ENCODE data around the gene SNX4. TPM values are rescaled to one million over a fixed set of nuclear protein-coding genes. Genes with fewer than 3 reads are reported as not detected.
"Not testable (repeated sequence)": the region's sequence is repeated elsewhere in the genome, so short reads cannot be mapped to it uniquely, and the experiment has no call there.

Gene SNX4
- polyA plus RNA-seq, 1 of the 3 experiments (the other 2 are of a cell fraction) = 5.1 TPM

- H3K27ac ChIP-seq (ENCODE audit: low read depth in 2 of 2, low read length in 1 of 2); H3K9ac ChIP-seq; H3K36me3 ChIP-seq (replicated peaks in 1 of 2; ENCODE audit: control insufficient read depth in 1 of 2, insufficient read depth in 2 of 2, low read length in 1 of 2); H3K4me1 ChIP-seq (ENCODE audit: control insufficient read depth in 1 of 2, insufficient read depth in 2 of 2, low read depth in 1 of 2, low read length in 1 of 2); H3K27me3 ChIP-seq (ENCODE audit: insufficient read depth); H3F3A ChIP-seq (replicated peaks; ENCODE audit: insufficient read depth); H3K9me2 ChIP-seq; H2AFZ ChIP-seq (ENCODE audit: low read depth); H4K20me1 ChIP-seq (ENCODE audit: insufficient read depth); POLR2A ChIA-PET; CTCF ChIA-PET; H3K4me3 ChIP-seq (ENCODE audit: low read depth in 2 of 2, low read length in 1 of 2); DNase-seq; H3K4me2 ChIP-seq; H3K79me2 ChIP-seq (ENCODE audit: insufficient read depth); H3K9me3 ChIP-seq: not testable (repeated sequence)
- 83% methylated on average over 4 of the region's 4 CpGs for WGBS (ENCODE audit: low lambda C conversion rate)
These were observed 114.5 kb downstream of the SNX4 start for GRCh38 chr3:125405515-125405914.

GRCh38 chr3:125403789-125404188 lies 116.2 kb downstream of the SNX4 start:
- ChIA-PET POLR2A (no interaction called here), CTCF (interaction anchor here (0.6 to 1.2 kb wide), 2 partner anchors 181 to 409 kb away, joined by 3 to 4 read pairs; no protein-coding TSS in a partner anchor)
- Histone ChIP-seq H3K9ac (no peak overlapping the region), H3K36me3 (replicated peaks in 1 of 2; ENCODE audit: control insufficient read depth in 1 of 2, insufficient read depth in 2 of 2, low read length in 1 of 2) (no peaks in the 10 kb centered on the region), H3K27ac (ENCODE audit: low read depth in 2 of 2, low read length in 1 of 2) (no peak overlapping the region), H3K4me2 (no peak overlapping the region), H3K9me3 (no peaks in the 10 kb centered on the region), H2AFZ (ENCODE audit: low read depth) (no peak overlapping the region), H3F3A (replicated peaks; ENCODE audit: insufficient read depth) (peaks cover 5% of the 10 kb centered on the region), H3K4me3 (ENCODE audit: low read depth in 2 of 2, low read length in 1 of 2) (no peak overlapping the region), H4K20me1 (ENCODE audit: insufficient read depth) (no peaks in the 10 kb centered on the region), H3K27me3 (ENCODE audit: insufficient read depth) (no peaks in the 10 kb centered on the region), H3K9me2 (no peaks in the 10 kb centered on the region), H3K4me1 (ENCODE audit: control insufficient read depth in 1 of 2, insufficient read depth in 2 of 2, low read depth in 1 of 2, low read length in 1 of 2) (no peaks in the 10 kb centered on the region), H3K79me2 (ENCODE audit: insufficient read depth) (no peaks in the 10 kb centered on the region)
- WGBS (ENCODE audit: low lambda C conversion rate) = 86% methylated on average over 2 of the region's 2 CpGs
- TF ChIP-seq, protein P1, sequence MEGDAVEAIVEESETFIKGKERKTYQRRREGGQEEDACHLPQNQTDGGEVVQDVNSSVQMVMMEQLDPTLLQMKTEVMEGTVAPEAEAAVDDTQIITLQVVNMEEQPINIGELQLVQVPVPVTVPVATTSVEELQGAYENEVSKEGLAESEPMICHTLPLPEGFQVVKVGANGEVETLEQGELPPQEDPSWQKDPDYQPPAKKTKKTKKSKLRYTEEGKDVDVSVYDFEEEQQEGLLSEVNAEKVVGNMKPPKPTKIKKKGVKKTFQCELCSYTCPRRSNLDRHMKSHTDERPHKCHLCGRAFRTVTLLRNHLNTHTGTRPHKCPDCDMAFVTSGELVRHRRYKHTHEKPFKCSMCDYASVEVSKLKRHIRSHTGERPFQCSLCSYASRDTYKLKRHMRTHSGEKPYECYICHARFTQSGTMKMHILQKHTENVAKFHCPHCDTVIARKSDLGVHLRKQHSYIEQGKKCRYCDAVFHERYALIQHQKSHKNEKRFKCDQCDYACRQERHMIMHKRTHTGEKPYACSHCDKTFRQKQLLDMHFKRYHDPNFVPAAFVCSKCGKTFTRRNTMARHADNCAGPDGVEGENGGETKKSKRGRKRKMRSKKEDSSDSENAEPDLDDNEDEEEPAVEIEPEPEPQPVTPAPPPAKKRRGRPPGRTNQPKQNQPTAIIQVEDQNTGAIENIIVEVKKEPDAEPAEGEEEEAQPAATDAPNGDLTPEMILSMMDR (IDR thresholded peaks at IDR 0.05) = peak; percentile 40
- TF ChIP-seq CHD2 (IDR thresholded peaks at IDR 0.05; ENCODE audit: low read length, partially characterized antibody) = no peak
- no peak for DNase-seq

GRCh38 chr3:125402639-125403038 lies 117.4 kb downstream of the SNX4 start:
- H3K27ac ChIP-seq (ENCODE audit: low read depth in 2 of 2, low read length in 1 of 2) = no peak overlapping the region
- H3K9ac ChIP-seq = no peak overlapping the region
- ChIA-PET CTCF (no interaction called here), POLR2A (no interaction called here)
- H3F3A ChIP-seq (replicated peaks; ENCODE audit: insufficient read depth) = peaks cover 5% of the 10 kb centered on the region
- H3K9me2 ChIP-seq = no peaks in the 10 kb centered on the region
- 95% methylated on average over 2 of the region's 2 CpGs for WGBS (ENCODE audit: low lambda C conversion rate)
- H2AFZ ChIP-seq (ENCODE audit: low read depth) = no peak overlapping the region
- DNase-seq = no peak
- H3K36me3 ChIP-seq (replicated peaks in 1 of 2; ENCODE audit: control insufficient read depth in 1 of 2, insufficient read depth in 2 of 2, low read length in 1 of 2) = no peaks in the 10 kb centered on the region
- H4K20me1 ChIP-seq (ENCODE audit: insufficient read depth) = no peaks in the 10 kb centered on the region
- no peak overlapping the region for H3K4me2 ChIP-seq
- H3K4me1 ChIP-seq (ENCODE audit: control insufficient read depth in 1 of 2, insufficient read depth in 2 of 2, low read depth in 1 of 2, low read length in 1 of 2) = no peaks in the 10 kb centered on the region
- H3K9me3 ChIP-seq = no peaks in the 10 kb centered on the region
- no peaks in the 10 kb centered on the region for H3K79me2 ChIP-seq (ENCODE audit: insufficient read depth)
- no peaks in the 10 kb centered on the region for H3K27me3 ChIP-seq (ENCODE audit: insufficient read depth)
- no peak overlapping the region for H3K4me3 ChIP-seq (ENCODE audit: low read depth in 2 of 2, low read length in 1 of 2)
- TF ChIP-seq, protein P2, sequence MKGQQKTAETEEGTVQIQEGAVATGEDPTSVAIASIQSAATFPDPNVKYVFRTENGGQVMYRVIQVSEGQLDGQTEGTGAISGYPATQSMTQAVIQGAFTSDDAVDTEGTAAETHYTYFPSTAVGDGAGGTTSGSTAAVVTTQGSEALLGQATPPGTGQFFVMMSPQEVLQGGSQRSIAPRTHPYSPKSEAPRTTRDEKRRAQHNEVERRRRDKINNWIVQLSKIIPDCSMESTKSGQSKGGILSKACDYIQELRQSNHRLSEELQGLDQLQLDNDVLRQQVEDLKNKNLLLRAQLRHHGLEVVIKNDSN (IDR thresholded peaks at IDR 0.05; ENCODE audit: borderline replicate concordance, low read depth) = no peak
- TF ChIP-seq RAD21 (IDR thresholded peaks at IDR 0.05; ENCODE audit: low read length) (no peak), MEF2A (IDR thresholded peaks at IDR 0.05; ENCODE audit: borderline replicate concordance, low read depth) (no peak), YY1 (IDR thresholded peaks at IDR 0.05; ENCODE audit: low read depth) (no peak), GABPA (IDR thresholded peaks at IDR 0.05; ENCODE audit: low read depth) (no peak), RCOR1 (IDR thresholded peaks at IDR 0.05; ENCODE audit: low read length) (no peak), SIN3A (IDR thresholded peaks at IDR 0.05; ENCODE audit: borderline replicate concordance, low read depth, low read length) (no peak)
- TF ChIP-seq, protein P3, sequence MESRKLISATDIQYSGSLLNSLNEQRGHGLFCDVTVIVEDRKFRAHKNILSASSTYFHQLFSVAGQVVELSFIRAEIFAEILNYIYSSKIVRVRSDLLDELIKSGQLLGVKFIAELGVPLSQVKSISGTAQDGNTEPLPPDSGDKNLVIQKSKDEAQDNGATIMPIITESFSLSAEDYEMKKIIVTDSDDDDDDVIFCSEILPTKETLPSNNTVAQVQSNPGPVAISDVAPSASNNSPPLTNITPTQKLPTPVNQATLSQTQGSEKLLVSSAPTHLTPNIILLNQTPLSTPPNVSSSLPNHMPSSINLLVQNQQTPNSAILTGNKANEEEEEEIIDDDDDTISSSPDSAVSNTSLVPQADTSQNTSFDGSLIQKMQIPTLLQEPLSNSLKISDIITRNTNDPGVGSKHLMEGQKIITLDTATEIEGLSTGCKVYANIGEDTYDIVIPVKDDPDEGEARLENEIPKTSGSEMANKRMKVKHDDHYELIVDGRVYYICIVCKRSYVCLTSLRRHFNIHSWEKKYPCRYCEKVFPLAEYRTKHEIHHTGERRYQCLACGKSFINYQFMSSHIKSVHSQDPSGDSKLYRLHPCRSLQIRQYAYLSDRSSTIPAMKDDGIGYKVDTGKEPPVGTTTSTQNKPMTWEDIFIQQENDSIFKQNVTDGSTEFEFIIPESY (IDR thresholded peaks at IDR 0.05; ENCODE audit: borderline replicate concordance, low read depth) = no peak
- TF ChIP-seq, protein P4, sequence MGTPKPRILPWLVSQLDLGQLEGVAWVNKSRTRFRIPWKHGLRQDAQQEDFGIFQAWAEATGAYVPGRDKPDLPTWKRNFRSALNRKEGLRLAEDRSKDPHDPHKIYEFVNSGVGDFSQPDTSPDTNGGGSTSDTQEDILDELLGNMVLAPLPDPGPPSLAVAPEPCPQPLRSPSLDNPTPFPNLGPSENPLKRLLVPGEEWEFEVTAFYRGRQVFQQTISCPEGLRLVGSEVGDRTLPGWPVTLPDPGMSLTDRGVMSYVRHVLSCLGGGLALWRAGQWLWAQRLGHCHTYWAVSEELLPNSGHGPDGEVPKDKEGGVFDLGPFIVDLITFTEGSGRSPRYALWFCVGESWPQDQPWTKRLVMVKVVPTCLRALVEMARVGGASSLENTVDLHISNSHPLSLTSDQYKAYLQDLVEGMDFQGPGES (IDR thresholded peaks at IDR 0.05; ENCODE audit: low read depth, low read length) = no peak
- TF ChIP-seq, protein P5, sequence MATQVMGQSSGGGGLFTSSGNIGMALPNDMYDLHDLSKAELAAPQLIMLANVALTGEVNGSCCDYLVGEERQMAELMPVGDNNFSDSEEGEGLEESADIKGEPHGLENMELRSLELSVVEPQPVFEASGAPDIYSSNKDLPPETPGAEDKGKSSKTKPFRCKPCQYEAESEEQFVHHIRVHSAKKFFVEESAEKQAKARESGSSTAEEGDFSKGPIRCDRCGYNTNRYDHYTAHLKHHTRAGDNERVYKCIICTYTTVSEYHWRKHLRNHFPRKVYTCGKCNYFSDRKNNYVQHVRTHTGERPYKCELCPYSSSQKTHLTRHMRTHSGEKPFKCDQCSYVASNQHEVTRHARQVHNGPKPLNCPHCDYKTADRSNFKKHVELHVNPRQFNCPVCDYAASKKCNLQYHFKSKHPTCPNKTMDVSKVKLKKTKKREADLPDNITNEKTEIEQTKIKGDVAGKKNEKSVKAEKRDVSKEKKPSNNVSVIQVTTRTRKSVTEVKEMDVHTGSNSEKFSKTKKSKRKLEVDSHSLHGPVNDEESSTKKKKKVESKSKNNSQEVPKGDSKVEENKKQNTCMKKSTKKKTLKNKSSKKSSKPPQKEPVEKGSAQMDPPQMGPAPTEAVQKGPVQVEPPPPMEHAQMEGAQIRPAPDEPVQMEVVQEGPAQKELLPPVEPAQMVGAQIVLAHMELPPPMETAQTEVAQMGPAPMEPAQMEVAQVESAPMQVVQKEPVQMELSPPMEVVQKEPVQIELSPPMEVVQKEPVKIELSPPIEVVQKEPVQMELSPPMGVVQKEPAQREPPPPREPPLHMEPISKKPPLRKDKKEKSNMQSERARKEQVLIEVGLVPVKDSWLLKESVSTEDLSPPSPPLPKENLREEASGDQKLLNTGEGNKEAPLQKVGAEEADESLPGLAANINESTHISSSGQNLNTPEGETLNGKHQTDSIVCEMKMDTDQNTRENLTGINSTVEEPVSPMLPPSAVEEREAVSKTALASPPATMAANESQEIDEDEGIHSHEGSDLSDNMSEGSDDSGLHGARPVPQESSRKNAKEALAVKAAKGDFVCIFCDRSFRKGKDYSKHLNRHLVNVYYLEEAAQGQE (IDR thresholded peaks at IDR 0.05; ENCODE audit: low read depth, low read length) = no peak

Data from SK-N-SH (cell line).